IPS-11a (cell line): ENCODE data around the gene MAEA.

Experiments
- H3K4me3 ChIP-seq: one replicate; pipeline ENCODE4 v1.5.1; 2013; ENCODE audit warnings: low read depth, low read length, control low read depth

MAEA gene

GRCh38 chr4:1298461-1298860, 8.8 kb downstream of the MAEA start:
- no peak overlapping the region for H3K4me3 ChIP-seq

GRCh38 chr4:1299301-1299860, 9.7 kb downstream of the MAEA start:
- H3K4me3 ChIP-seq = no peak overlapping the region

GRCh38 chr4:1300466-1301455, 11.1 kb downstream of the MAEA start:
- H3K4me3 ChIP-seq = no peak overlapping the region

- no peak overlapping the region for H3K4me3 ChIP-seq
Measured at GRCh38 chr4:1302159-1302558, 12.5 kb downstream of the MAEA start.

GRCh38 chr4:1305261-1305711, 15.6 kb downstream of the MAEA start:
- H3K4me3 ChIP-seq = no peak overlapping the region

- H3K4me3 ChIP-seq = no peak overlapping the region
Measured at GRCh38 chr4:1305781-1306455, 16.2 kb downstream of the MAEA start.

- no peak overlapping the region for H3K4me3 ChIP-seq
Measured at GRCh38 chr4:1307951-1308735, 18.5 kb downstream of the MAEA start.

- H3K4me3 ChIP-seq = peak overlapping the region; percentile 14
Measured at GRCh38 chr4:1309261-1310010, 19.7 kb downstream of the MAEA start.

- no peak overlapping the region for H3K4me3 ChIP-seq
Measured at GRCh38 chr4:1310031-1310795, 20.5 kb downstream of the MAEA start.

GRCh38 chr4:1310796-1311631, 21.3 kb downstream of the MAEA start:
- H3K4me3 ChIP-seq = no peak overlapping the region

- no peak overlapping the region for H3K4me3 ChIP-seq
Measured at GRCh38 chr4:1312821-1313640, 23.3 kb downstream of the MAEA start.

- H3K4me3 ChIP-seq = no peak overlapping the region
Measured at GRCh38 chr4:1315306-1315705, 25.6 kb downstream of the MAEA start.

- no peak overlapping the region for H3K4me3 ChIP-seq
Measured at GRCh38 chr4:1315836-1316536, 26.3 kb downstream of the MAEA start.

- no peak overlapping the region for H3K4me3 ChIP-seq
Measured at GRCh38 chr4:1316537-1317168, 27.0 kb downstream of the MAEA start.

GRCh38 chr4:1317177-1318045, 27.7 kb downstream of the MAEA start:
- no peak overlapping the region for H3K4me3 ChIP-seq

GRCh38 chr4:1318046-1318375, 28.3 kb downstream of the MAEA start:
- no peak overlapping the region for H3K4me3 ChIP-seq
